ENCODE measurements around the gene MLXIPL.

Gene MLXIPL

DNA sequence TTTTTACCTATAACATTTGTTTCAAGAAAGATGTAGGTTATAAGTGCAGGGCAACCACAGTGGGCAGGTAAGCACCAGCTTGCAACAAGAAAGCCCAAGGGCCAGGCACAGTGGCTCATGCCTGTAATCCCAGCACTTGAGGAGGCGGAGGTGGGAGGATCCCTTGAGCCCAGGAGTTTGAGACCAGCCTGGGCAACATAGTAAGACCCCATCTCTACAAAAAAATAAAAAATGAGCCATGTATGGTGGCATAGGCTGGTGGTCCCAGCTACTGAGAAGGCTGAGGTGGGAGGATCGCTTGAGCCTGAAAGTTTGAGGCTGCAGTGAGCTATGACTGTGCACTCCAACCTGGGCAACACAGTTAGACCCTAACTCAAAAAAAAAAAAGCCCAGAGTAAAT lies 79.6 kb downstream of the MLXIPL start:
- Histone ChIP-seq H3K4ac (ENCODE audit: low read depth in 1 of 2, low read length in 2 of 2) (no peak overlapping the region), H2AK5ac (ENCODE audit: low read length, severe bottlenecking) (no peak overlapping the region), H3K18ac (ENCODE audit: low read depth in 1 of 2, low read length in 2 of 2) (no peak overlapping the region), H2BK12ac (ENCODE audit: low read length in 2 of 2) (no peak overlapping the region), H3K9me3 (ENCODE audit: control insufficient read depth, low read length) (no peaks in the 10 kb centered on the region), H3K4me1 (ENCODE audit: control insufficient read depth, insufficient read depth, low read depth, low read length) (peaks cover 6% of the 10 kb centered on the region), H2AFZ (ENCODE audit: low read depth, low read length) (no peak overlapping the region), H3K27ac (ENCODE audit: low read length, poor library complexity, severe bottlenecking) (no peak overlapping the region), H3K14ac (ENCODE audit: low read length in 2 of 2) (no peak overlapping the region), H3K79me1 (replicated peaks; ENCODE audit: low read length, poor library complexity, severe bottlenecking) (peaks cover 37% of the 10 kb centered on the region), H3K23ac (ENCODE audit: low read length in 2 of 2) (no peak overlapping the region), H4K8ac (ENCODE audit: low read length) (no peak overlapping the region), H3K9ac (ENCODE audit: low read length) (no peak overlapping the region), H3K4me2 (ENCODE audit: low read length, poor library complexity, severe bottlenecking) (no peak overlapping the region), H2BK15ac (ENCODE audit: low read depth, poor library complexity, severe bottlenecking) (no peak overlapping the region), H3K36me3 (ENCODE audit: control insufficient read depth in 1 of 2, insufficient read depth in 2 of 2, low read depth in 1 of 2, low read length in 2 of 2) (peaks cover 57 to 64% of the 10 kb centered on the region in 2 experiments), H2BK5ac (ENCODE audit: low read depth, low read length, poor library complexity, severe bottlenecking) (no peak overlapping the region), H2BK120ac (ENCODE audit: low read depth, low read length) (no peak overlapping the region), H3K4me3 (ENCODE audit: insufficient read depth in 1 of 2, low read depth in 1 of 2, low read length in 2 of 2) (no peak overlapping the region), H4K91ac (ENCODE audit: low read length) (no peak overlapping the region), H3K27me3 (ENCODE audit: control insufficient read depth in 1 of 2, insufficient read depth in 1 of 2, low read length in 2 of 2) (no peaks in the 10 kb centered on the region)
- DNase-seq: no peak
- WGBS: 92% methylated on average over 1 of the region's 2 CpGs
